ENCODE data around the gene RUNX2.

GRCh38 chr6:45377554-45378333 lies 49.6 kb downstream of the RUNX2 start, which contains the start of gene SUPT3H:
- no peak for TF ChIP-seq CTCF (IDR thresholded peaks at IDR 0.05; ENCODE audit: insufficient read depth, low read depth, low read length)
- no peak for TF ChIP-seq EZH2 (IDR thresholded peaks at IDR 0.05; ENCODE audit: insufficient read depth, low read length)
